Glutamatergic neuron (in vitro differentiated cells): ENCODE measurements around the gene PEX10. TPM values are rescaled to one million over a fixed set of nuclear protein-coding genes. Genes with fewer than 3 reads are reported as not detected.

Experiments
- DNase-seq: peaks from one replicate; pipeline ENCODE4 v3.0.0; 2022
- H3K27ac Mint-ChIP-seq: one replicate; pipeline ENCODE4 v1.8.0; 2020; ENCODE audit warnings: mild to moderate bottlenecking, mixed read lengths, inconsistent platforms; ENCODE audit not compliant: unreplicated experiment
- H3K27me3 Mint-ChIP-seq: one replicate; pipeline ENCODE4 v1.8.0; 2020; ENCODE audit warnings: mild to moderate bottlenecking, moderate library complexity, mixed read lengths, inconsistent platforms; ENCODE audit not compliant: unreplicated experiment
- H3K36me3 Mint-ChIP-seq: one replicate; pipeline ENCODE4 v1.8.0; 2020; ENCODE audit warnings: mild to moderate bottlenecking, mixed read lengths, inconsistent platforms; ENCODE audit not compliant: unreplicated experiment
- H3K4me1 Mint-ChIP-seq: one replicate; pipeline ENCODE4 v1.8.0; 2020; ENCODE audit warnings: mild to moderate bottlenecking, low read depth, mixed read lengths, inconsistent platforms; ENCODE audit not compliant: unreplicated experiment
- H3K4me3 Mint-ChIP-seq: one replicate; pipeline ENCODE4 v1.8.0; 2020; ENCODE audit warnings: mild to moderate bottlenecking, mixed read lengths, inconsistent platforms; ENCODE audit not compliant: unreplicated experiment
- H3K9me3 Mint-ChIP-seq: one replicate; pipeline ENCODE4 v1.8.0; 2020; ENCODE audit warnings: mild to moderate bottlenecking, moderate library complexity, mixed read lengths, inconsistent platforms; ENCODE audit not compliant: unreplicated experiment
- CTCF ChIP-seq: fragments of 200-600 bp; sonication (generic); IDR thresholded peaks from one replicate; pipeline ENCODE4 v1.5.0; 2021; ENCODE audit not compliant: partially characterized antibody, unreplicated experiment
- total RNA-seq: library from RNA; stranded (reverse); fragmentation: NEBNext Ultra II Directional; extraction: Animal tissue kit (Norgen Biotek cat#: 25700); gene quantifications from one replicate; pipeline ENCODE4 v1.2.1, GENCODE V29; 2021; ENCODE audit not compliant: unreplicated experiment

PEX10 gene
- total RNA-seq, 1 donor from 2014 or later, result 14.0 TPM

- H3K4me1 Mint-ChIP-seq, result peaks cover 4% of the 10 kb centered on the region
- TF ChIP-seq CTCF, result no peak
- no peaks in the 10 kb centered on the region for H3K36me3 Mint-ChIP-seq
- H3K4me3 Mint-ChIP-seq, result no peak overlapping the region
- H3K27me3 Mint-ChIP-seq, result no peaks in the 10 kb centered on the region
- H3K9me3 Mint-ChIP-seq, result peaks cover 2% of the 10 kb centered on the region
- no peak for DNase-seq
- H3K27ac Mint-ChIP-seq, result no peak overlapping the region
Measured at GRCh38 chr1:2354511-2355372, 57.6 kb downstream of the PEX10 start.

Other genes starting within 250 kb of the PEX10 start
- gene FAAP20, start 217.8 kb downstream of the PEX10 start, total RNA-seq, result 111 TPM
- 143 TPM for gene SKI, start 184.2 kb downstream of the PEX10 start, total RNA-seq
- gene MORN1, start 21.0 kb downstream of the PEX10 start, total RNA-seq, result 10.8 TPM
- 93.0 TPM for gene RER1, start 20.7 kb downstream of the PEX10 start, total RNA-seq
- gene PLCH2, start 63.7 kb upstream of the PEX10 start, total RNA-seq, result 61.4 TPM
- gene PANK4, start 114.0 kb upstream of the PEX10 start, total RNA-seq, result 58.5 TPM
- gene HES5, start 117.7 kb upstream of the PEX10 start, total RNA-seq, result 21.2 TPM
- 1.2 TPM for gene TNFRSF14, start 143.8 kb upstream of the PEX10 start, total RNA-seq
- gene PRXL2B, start 174.2 kb upstream of the PEX10 start, total RNA-seq, result 46.1 TPM
- 4.0 TPM for gene MMEL1, start 220.5 kb upstream of the PEX10 start, total RNA-seq